Measurements from ENCODE around the gene PTGFRN.

PTGFRN gene

DNA sequence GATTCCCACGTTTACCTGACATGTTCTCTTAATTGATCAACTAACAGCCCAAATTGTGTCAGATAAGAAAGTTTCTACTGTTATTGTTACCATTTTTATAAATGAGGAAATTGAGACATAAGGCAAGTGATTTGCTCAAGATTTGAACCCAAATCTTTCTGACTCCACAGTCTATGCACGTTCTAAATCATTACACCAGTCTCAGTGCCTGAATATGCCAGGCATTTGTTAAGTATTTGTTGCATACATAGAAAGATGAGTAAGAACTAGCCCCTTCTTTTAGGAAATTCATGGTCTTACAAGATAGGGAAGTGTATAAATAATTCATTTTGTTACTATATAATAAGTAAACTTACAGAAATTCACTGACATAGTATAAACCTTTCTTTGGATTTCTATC lies 84.7 kb downstream of the PTGFRN start:
- no peak overlapping the region for H3K4me3 ChIP-seq (ENCODE audit: low read depth, low read length)

DNA sequence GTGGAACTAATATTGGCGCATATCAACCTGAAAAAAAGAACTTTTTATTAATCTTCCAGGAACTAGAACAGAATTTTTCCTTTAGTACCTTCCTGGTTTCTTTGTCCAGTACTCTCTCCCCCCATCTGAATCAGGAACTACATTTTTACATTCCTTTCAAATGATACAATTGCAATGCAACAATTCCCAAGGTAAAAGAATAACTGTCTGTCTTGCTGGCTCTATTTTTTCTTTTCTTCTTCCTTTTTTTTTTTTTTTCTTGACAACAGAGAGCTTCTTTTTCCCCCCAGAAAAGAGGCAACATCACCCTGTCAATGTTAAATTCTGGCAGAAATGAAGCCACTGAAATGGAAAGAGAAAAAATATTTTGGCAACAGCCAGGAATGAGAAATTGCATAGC lies 87.3 kb downstream of the PTGFRN start:
- H3K4me3 ChIP-seq (ENCODE audit: low read depth, low read length): no peak overlapping the region

DNA sequence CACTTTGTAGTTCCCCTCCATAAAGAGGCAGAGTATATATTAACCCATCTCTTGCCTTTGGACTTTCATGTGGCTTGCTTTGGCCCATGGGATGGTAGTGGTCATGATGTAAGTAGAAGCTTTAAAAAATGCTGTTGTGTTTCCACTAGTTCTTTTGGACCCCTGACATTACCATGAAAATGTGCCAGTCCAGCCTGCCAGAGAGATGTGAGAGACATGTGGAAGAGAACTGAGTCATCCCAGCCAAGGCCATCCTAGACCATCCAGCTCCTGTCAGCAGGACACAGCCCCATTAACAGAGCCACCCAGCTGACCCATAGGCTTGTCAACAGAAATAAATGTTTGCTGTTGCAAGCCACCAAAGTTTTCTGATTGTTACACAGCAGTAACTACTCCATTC lies 87.9 kb downstream of the PTGFRN start:
- no peak overlapping the region for H3K4me3 ChIP-seq (ENCODE audit: low read depth, low read length)

DNA sequence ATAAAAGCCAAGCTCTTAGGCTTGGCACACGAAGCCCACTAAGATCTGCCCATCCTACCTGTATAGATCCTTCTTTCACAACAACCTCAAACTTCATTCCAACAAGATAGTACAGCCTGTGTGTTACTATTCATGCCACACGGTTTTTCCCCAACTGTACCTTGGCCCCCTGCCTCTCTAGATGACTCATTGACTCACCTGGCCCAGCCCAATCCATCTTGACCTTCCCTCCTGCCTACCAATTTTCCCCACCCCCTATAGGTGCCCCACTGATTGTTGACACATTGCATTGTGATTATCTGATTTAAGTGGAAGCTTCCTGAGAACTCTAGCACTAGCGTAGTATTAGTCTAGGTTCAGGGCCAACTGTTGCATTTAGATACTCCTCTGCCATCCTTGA lies 89.9 kb downstream of the PTGFRN start:
- no peak overlapping the region for H3K4me3 ChIP-seq (ENCODE audit: low read depth, low read length)

DNA sequence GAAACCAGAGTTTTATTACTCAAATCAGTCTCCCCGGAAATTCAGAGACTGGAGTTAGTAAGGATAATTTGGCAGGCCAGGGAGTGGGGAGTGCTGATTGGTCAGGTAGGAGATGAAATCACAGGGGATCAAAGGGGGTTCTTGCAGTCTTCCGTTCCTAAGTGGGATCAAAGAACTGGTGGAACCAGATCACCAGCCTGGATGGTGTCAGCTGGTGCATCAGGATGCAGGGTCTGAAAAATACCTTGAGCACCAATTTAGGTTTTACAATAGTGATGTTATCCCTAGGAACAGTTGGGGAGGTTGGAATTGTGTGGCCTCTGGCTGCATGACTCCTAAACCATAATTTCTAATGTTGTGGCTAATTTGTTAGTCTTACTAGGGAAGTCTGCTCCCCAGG lies 90.4 kb downstream of the PTGFRN start:
- no peak overlapping the region for H3K4me3 ChIP-seq (ENCODE audit: low read depth, low read length)

DNA sequence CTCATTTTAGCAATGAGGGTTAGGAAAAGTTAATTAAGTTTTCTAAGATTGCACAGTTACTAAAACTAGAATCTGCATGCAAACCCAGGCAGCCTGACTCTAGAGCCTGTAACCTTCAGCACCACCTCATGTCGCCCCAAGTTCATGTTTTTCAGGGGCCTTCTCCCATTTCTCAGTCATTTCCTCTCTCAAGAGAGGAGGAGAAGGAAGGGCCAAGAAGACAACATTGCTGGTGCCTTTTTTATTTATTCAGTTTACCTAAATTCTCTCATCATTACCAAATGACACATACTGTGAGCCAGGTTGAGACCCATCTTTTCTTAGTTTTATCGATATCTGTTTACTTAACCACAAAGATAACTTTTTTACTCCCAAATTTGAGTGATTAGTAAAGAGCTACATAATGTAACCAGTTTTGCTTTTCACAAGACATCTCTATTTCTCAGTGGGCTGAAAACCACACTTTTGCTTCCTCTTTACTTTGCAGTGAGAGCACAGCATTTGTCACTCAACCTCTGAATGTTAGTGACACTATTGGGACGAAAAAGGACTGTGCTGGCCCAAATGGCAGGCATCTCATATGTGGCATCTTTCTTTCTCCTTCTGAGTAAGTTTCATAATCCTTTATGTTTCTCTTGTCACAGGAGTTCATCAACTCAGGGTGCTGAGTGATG lies 91.7 kb downstream of the PTGFRN start, which contains the start of gene CD101:
CD101 (plus strand) TSS at position 507 of the 674 bp plus-strand sequence; CDS start at position 565, 58 bp downstream.
- no peak within 1 kb of the TSS for H3K4me3 ChIP-seq (ENCODE audit: low read depth, low read length)

DNA sequence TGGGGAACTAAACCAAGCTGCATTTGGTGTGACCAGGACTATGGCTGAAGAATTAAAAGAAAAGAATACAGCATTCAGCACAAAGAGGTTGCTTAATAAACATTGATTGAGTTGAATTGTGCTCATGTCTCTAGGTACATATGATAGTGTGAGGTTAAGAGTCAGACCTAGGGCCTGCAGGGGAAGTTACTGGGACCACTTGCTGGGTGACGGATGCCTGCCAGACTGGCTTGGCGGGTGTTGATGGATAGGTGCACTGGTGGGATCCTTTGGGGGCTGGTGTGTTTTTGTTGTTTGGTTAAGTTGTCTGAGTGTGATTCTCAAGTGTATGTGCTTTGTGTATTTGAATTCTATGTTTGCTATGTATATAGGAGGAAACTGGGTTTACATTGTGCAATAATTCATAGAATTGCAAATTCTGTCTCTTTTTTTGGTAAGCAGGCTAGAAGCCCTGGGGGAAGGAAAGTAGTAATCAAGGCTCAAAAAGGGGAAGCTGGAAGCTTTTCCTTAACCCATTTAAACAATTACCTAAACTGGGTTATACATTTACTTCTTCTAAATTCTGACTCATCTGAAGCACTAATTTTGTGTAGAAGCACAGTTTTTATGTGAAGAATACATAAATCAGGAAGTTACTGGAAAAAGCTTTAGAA lies 93.6 kb downstream of the PTGFRN start:
- H3K4me3 ChIP-seq (ENCODE audit: low read depth, low read length): no peak overlapping the region

DNA sequence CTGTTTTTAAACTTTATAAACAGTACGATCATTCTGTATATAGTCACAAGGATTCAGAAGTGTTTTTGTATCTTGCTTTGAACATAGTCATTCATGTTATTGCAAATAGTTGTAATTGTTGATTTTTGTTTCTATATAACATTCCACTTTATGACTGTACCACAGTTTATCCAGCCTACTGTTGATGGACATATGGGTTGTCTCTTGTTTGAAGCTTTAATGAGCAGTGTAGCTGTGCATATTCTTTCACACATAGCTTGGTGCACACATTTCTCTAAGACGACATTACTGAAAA lies 98.0 kb downstream of the PTGFRN start:
- H3K4me3 ChIP-seq (ENCODE audit: low read depth, low read length): no peak overlapping the region

DNA sequence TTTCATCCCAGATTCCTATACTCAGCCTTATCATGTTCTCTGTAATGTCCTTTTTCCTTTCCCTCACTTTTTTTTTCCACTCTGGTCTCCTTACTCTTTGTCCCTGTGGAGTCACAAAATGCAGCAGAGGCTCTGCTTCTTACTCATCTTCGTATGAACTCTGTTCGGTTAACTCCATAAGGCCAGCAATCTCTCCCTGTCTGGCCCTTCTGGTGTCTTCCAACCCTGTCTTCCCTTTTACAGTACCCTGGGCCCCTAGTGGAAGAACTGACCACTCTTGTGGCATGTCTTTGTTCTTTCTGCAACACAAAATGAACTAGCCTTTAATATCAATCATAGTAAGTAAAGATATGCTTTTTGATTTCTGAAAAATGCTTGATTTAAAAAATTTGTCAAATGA lies 98.9 kb downstream of the PTGFRN start:
- H3K4me3 ChIP-seq (ENCODE audit: low read depth, low read length): no peak overlapping the region

DNA sequence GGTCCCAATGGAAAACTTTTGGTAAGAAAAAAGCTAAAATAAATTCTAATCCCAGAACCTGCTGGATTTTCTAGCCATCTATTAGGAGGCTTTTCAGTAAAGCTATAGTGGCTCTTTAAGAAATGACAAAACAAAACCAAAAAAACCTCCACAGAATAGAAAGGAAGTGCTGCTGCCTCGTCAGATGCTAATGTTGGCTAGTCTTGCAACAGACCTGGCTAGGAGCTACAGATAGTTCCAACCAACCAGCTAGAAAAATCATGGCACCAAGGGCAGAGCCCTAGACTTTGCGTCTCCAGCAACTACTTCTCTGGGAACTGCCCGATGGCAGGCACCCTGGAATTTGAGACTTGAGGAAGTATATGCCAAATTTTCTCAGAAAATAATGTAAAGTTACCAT lies 99.4 kb downstream of the PTGFRN start:
- no peak overlapping the region for H3K4me3 ChIP-seq (ENCODE audit: low read depth, low read length)

DNA sequence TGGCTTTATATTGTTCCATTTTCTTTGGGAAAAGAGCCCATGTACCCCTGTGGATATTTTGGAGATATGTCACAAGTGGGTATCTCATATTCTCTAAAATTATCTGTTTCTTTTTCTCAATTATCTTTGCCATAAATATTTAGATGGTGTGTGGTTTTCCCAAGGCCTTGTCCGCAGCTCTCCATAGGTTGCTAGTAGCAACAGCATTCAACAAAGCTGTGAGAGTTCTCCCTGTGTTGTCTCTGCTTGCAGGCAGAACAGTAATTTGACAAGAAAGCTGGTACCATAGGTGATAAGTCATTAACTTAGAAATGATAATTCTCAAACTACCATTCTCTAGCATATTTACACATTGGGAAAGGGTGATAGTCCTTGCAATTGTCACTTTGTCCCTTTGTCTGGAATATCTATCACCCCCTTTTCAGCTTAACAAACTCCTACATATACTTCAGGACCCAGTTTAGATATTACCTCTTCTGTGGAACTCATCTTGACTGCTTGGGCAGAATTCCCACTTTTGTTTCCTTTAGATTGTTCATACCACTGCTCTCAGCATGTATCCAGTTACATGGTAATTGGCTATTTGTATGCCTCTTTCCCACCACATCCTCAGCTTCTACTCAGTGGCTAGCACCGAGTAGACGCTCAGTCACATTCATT lies 100.7 kb downstream of the PTGFRN start:
- H3K4me3 ChIP-seq (ENCODE audit: low read depth, low read length): no peak overlapping the region

DNA sequence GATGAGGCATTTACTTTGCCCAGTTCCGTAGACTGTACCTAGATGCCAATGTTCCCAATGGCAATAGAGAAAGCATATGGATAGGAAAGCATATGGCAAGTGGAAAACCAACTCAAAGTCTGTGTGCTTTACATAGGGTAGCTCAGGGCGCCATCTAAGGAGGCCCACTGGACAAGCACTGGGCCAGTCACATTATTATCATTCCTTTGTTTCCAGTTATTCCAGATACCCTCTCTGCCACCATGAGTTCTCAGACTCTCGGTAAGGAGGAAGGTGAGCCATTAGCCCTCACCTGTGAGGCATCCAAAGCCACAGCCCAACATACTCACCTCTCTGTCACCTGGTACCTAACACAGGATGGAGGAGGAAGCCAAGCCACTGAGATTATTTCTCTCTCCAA lies 101.6 kb downstream of the PTGFRN start:
- H3K4me3 ChIP-seq (ENCODE audit: low read depth, low read length): no peak overlapping the region

DNA sequence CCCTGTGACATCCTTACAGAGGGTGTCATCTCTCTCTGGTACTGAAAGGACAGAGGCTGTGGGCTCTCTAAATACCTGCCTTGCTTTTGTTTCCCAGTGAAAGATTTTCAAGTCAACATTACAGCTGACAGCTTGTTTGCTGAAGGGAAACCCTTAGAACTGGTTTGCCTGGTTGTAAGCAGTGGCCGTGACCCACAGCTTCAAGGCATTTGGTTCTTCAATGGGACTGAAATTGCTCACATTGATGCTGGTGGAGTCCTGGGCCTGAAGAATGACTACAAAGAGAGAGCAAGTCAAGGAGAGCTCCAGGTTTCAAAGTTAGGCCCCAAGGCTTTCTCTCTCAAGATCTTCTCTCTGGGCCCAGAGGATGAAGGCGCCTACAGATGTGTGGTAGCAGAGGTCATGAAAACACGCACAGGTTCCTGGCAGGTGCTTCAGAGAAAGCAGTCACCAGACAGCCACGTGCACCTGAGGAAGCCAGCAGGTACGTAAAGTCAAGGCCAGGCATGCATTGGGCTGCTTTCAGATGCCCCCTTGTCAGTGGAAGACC lies 103.7 kb downstream of the PTGFRN start:
- H3K4me3 ChIP-seq (ENCODE audit: low read depth, low read length): no peak overlapping the region

DNA sequence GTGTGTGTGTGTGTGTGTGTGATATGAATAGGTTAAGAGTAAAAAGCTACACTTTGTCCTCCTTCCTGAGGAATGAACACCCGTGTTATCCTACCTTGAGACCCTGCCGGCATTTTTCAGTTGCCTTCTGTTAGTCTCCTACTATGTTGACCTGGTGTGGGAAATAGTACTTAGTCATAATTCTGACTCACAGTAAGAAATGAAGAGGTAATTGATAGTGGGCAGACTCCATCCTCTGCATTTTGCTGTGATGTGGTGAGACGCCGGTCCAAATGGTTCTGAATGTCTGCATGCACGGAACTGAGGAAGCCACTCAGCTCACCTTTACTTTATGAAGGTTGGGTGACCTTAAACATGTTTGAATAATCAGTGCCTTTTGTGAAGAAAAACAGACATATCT lies 104.5 kb downstream of the PTGFRN start:
- no peak overlapping the region for H3K4me3 ChIP-seq (ENCODE audit: low read depth, low read length)

DNA sequence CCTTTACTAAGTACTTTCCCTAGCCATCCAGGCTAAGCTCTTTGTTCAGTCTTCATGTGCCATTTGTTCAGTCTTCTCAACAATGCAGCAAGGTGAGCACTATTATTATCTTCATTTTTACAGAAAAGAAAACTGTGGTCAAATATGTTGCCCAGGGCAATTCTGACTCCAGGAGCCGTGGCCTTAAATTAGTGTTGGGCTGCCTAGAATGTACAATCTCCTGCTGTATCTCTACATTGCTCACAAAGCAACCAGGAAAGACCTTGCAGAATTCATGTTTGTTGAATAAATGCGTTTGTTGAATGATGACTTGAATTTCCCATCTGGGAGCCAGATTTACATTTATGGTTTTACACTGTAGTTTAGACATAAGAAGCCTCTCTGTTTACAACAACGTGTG lies 106.0 kb downstream of the PTGFRN start:
- no peak overlapping the region for H3K4me3 ChIP-seq (ENCODE audit: low read depth, low read length)

DNA sequence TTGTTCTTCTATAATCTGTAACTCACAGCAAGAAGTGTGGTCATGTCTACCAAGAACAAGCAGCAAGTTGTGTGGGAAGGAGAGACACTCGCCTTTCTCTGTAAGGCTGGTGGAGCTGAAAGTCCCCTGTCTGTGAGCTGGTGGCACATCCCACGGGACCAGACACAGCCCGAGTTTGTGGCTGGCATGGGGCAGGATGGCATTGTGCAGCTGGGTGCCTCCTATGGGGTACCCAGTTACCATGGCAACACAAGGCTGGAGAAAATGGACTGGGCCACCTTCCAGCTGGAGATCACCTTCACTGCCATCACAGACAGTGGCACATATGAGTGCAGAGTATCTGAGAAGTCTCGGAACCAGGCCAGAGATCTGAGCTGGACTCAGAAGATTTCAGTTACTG lies 107.3 kb downstream of the PTGFRN start:
- H3K4me3 ChIP-seq (ENCODE audit: low read depth, low read length): no peak overlapping the region

DNA sequence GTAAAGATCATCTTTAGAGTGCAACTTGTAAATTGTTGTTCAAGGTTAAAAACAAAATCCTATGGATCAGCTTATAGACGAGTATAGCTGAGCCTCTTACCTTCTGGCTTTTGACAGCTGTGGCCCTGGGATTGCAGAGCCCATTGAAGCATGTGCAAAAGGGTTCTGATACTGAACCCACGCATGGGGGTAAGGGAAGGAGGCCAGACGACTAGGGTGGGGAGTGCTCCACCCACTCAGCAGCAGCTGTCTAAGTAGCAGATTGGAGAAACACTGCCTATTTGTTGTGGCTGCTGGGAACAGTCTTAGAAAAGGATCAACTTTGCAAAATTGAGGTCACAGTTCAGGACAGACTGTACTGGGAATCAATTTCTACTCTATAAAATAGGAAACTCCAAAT lies 107.9 kb downstream of the PTGFRN start:
- no peak overlapping the region for H3K4me3 ChIP-seq (ENCODE audit: low read depth, low read length)

DNA sequence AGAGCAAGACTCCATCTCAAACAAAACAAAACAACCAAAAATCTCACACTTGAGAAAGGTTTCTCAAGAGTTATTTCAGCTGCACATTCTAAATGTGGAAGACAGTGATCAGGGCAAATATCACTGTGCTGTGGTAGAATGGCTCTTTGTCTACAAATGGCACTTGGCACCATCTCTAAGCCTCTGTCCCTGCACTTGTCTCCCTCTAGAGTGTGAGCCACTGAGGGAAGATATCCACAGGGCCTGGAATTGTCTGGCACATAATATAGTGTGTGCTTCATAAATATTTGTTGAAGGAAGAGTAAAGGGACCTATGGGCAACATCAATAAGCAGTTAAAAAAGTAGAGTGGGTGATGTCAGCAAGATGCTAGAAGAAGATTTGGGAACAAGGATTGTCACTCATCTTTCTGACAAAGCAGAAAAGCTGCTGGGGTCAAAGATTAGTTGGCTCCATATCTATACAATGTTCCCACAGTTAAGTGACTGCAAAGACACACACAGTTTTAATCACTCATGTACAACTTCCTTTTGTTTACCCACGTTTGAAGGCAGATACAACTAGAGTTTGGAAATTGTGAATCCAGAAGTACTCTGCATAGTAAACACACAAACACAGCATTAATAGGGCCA lies 110.9 kb downstream of the PTGFRN start:
- no peak overlapping the region for H3K4me3 ChIP-seq (ENCODE audit: low read depth, low read length)

DNA sequence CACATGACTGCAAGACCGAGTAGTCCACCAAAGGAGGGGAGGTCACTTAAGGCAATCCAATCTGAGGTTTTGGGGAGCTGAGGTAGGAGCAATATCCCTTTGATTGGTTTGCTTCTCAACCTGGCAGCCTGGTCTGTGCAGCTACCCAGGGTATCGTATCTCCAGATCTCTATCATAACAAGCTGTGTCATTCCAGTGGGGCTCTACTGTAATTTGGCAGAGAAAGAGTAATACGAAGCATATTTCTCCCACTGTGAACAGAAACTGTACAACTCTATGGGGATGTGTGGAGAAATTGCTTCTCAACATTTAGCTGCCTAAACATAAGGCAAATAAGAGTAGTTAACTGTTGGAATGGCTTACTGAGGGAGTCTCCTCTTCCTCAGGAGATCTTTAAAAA lies 112.4 kb downstream of the PTGFRN start:
- no peak overlapping the region for H3K4me3 ChIP-seq (ENCODE audit: low read depth, low read length)

DNA sequence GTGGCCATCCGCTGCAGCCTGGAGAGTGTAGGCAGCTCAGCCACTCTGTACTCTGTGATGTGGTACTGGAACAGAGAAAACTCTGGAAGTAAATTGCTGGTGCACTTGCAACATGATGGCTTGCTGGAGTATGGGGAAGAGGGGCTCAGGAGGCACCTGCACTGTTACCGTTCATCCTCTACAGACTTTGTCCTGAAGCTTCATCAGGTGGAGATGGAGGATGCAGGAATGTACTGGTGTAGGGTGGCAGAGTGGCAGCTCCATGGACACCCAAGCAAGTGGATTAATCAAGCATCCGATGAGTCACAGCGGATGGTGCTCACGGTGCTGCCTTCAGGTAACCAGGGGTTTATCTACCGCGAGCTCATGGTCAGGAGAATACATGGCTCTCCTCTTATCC lies 115.9 kb downstream of the PTGFRN start:
- H3K4me3 ChIP-seq (ENCODE audit: low read depth, low read length): no peak overlapping the region

DNA sequence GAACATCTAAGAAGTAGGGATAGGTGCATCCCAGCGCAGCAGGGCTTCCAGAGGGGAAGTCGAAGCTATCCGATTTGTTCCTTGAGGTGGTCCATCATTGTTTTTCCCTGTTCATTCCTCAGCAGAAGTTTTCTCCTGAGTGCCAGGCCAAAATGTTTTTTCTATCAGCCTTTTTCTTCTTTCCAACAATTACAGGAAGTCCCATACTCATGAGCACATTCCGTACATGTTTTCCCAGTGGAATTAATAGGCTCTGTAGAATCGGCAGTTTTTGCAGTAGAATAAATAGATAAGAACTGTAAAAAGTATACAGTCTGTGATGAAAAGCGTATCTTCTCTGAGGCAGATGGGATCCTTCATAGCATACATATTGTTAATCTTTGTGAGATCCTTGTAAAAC lies 116.6 kb downstream of the PTGFRN start:
- no peak overlapping the region for H3K4me3 ChIP-seq (ENCODE audit: low read depth, low read length)

DNA sequence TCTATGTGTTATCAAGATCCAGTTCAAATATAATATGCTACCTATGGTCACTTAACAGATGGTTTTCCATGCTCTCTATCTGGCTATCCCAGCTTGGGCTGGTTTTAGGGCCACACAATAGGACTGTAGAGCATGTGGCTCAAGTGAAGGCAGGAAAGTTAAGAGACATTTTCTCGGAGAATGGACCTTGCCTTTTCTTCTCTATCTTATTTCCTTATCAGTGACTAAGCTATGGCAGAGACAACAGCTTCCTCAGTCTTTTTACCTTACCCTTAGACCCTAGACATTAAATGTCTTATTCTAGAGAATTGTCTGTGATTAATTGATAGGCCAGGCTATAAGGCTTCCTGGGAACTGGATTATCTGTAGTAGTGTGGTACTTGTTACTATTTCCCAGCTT lies 120.0 kb downstream of the PTGFRN start:
- H3K4me3 ChIP-seq (ENCODE audit: low read depth, low read length): no peak overlapping the region
